ENCODE measurements around the gene ARPC2. TPM values are rescaled to one million over a fixed set of nuclear protein-coding genes. Genes with fewer than 3 reads are reported as not detected.

Gene ARPC2
- total and polyA plus RNA-seq, 10 of the 15 experiments (the other 5 are each of a cell fraction or from before 2014, with no cell fraction given) = 440 to 980 (median 709) TPM

DNA sequence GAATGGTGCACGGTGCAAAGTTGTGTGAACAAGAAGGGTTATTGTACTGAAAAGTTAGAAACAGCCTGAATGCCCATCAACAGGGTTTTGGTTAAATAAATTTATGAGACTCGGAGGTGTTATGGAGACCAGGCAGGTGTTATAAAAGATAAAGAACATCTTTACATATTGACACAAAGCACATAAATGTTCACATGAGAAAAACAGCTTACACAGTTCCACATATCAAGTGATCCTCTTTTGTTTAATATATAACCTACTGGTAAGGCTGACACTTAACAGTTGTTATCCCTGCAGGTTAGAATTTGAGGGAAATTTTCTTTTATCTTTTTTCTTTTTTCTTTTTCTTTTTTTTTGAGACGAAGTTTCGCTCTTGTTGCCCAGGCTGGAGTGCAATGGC lies 20.0 kb upstream of the ARPC2 start:
- TF ChIP-seq SREBF2 (IDR thresholded peaks at IDR 0.05; ENCODE audit: low read length) (no peak), ZNF217 (IDR thresholded peaks at IDR 0.05) (no peak), ESRRA (IDR thresholded peaks at IDR 0.05; ENCODE audit: low read length) (no peak), RUNX3 (IDR thresholded peaks at IDR 0.05; ENCODE audit: low read length) (no peak)
- no peak overlapping the region for H3K4me3 ChIP-seq
- H3K27me3 ChIP-seq (replicated peaks in 1 of 2; ENCODE audit: control insufficient read depth in 2 of 2, insufficient read depth in 2 of 2, low read length in 1 of 2) = no peaks in the 10 kb centered on the region; a peak in 1 of 4 replicates
- POLR2A ChIA-PET = no interaction called here
- no peaks in the 10 kb centered on the region for H3K36me3 ChIP-seq (ENCODE audit: control insufficient read depth in 2 of 2, insufficient read depth in 2 of 2, low read length in 1 of 2)
- H2AFZ ChIP-seq (ENCODE audit: control insufficient read depth, low read depth, low read length) = no peak overlapping the region
- RAD21 ChIA-PET (ENCODE audit: unreplicated experiment) = no interaction called here
- no TSS peak for BruUV-seq (replicated peaks)
- CTCF ChIA-PET = interaction anchor here (1.0 kb wide), 1 partner anchor 122 kb away, joined by 3 read pairs; no protein-coding TSS in a partner anchor
- H3K27ac ChIP-seq (ENCODE audit: control insufficient read depth, insufficient read depth) = no peak overlapping the region
- intact Hi-C loops (cut with micrococcal nuclease; ENCODE audit: unreplicated experiment) = no loop called here
- H3K9ac ChIP-seq (ENCODE audit: control insufficient read depth, insufficient read depth, low read length) = no peak overlapping the region
- H3K4me1 ChIP-seq (ENCODE audit: control insufficient read depth, insufficient read depth, low read length) = no peaks in the 10 kb centered on the region
- SMC1A ChIA-PET (ENCODE audit: uncharacterized antibody, unreplicated experiment) = no interaction called here
- 47% methylated on average over 4 of the region's 4 CpGs for WGBS (ENCODE audit: insufficient coverage, insufficient replicate concordance, low lambda C conversion rate, missing lambda C conversion rate)
- no peaks in the 10 kb centered on the region for H3K9me3 ChIP-seq (replicated peaks; ENCODE audit: control insufficient read depth, insufficient read depth, low read length)
- no peaks in the 10 kb centered on the region for H3K79me2 ChIP-seq (ENCODE audit: control insufficient read depth, insufficient read depth, low read length)
- ATAC-seq (no peak), DNase-seq (ENCODE audit: low read depth, low spot score) (no peak), FAIRE-seq (no peak)
- in situ Hi-C loops (cut with MboI) = no loop called here
- no peak overlapping the region for H3K4me2 ChIP-seq (ENCODE audit: control insufficient read depth, insufficient read depth)
- H4K20me1 ChIP-seq (ENCODE audit: control insufficient read depth, insufficient read depth) = no peaks in the 10 kb centered on the region

DNA sequence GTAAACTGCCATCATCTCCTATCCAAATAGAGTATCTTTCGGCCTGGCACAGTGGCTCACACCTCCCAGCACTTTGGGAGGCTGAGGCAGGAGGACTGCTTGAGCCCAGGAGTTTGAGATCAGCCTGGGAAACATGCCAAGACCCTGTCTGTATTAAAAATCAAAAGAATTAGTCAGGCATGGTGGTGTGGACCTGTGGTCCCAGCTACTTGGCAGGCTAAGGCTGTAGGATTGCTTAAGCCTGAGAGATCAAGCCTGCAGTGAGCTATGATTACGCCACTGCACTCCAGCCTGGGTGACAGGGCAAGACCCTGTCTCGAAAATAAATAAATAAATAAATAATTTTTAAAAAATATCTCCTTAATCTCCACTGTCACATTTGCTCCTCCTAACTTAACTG lies 14.7 kb upstream of the ARPC2 start:
- ATAC-seq (no peak), DNase-seq (ENCODE audit: low read depth, low spot score) (no peak), FAIRE-seq (no peak)
- Histone ChIP-seq H3K27me3 (replicated peaks in 1 of 2; ENCODE audit: control insufficient read depth in 2 of 2, insufficient read depth in 2 of 2, low read length in 1 of 2) (no peaks in the 10 kb centered on the region; a peak in 1 of 4 replicates), H3K4me2 (ENCODE audit: control insufficient read depth, insufficient read depth) (no peak overlapping the region), H3K4me3 (no peak overlapping the region), H3K9ac (ENCODE audit: control insufficient read depth, insufficient read depth, low read length) (no peak overlapping the region), H3K27ac (ENCODE audit: control insufficient read depth, insufficient read depth) (no peak overlapping the region), H2AFZ (ENCODE audit: control insufficient read depth, low read depth, low read length) (no peak overlapping the region), H4K20me1 (ENCODE audit: control insufficient read depth, insufficient read depth) (no peaks in the 10 kb centered on the region), H3K4me1 (ENCODE audit: control insufficient read depth, insufficient read depth, low read length) (no peaks in the 10 kb centered on the region), H3K36me3 (ENCODE audit: control insufficient read depth in 2 of 2, insufficient read depth in 2 of 2, low read length in 1 of 2) (no peaks in the 10 kb centered on the region), H3K9me3 (replicated peaks; ENCODE audit: control insufficient read depth, insufficient read depth, low read length) (no peaks in the 10 kb centered on the region), H3K79me2 (ENCODE audit: control insufficient read depth, insufficient read depth, low read length) (no peaks in the 10 kb centered on the region)
- ChIA-PET SMC1A (ENCODE audit: uncharacterized antibody, unreplicated experiment) (interaction anchor here (0.7 kb wide), 1 partner anchor 9 kb away, joined by 3 read pairs; no protein-coding TSS in a partner anchor), RAD21 (ENCODE audit: unreplicated experiment) (no interaction called here), POLR2A (no interaction called here), CTCF (interaction anchor here (1.3 kb wide), 1 partner anchor 55 kb away, joined by 4 read pairs; no protein-coding TSS in a partner anchor)
- BruUV-seq (replicated peaks) = no TSS peak
- in situ Hi-C loops (cut with MboI) = no loop called here
- TF ChIP-seq STAT1 (conservative IDR thresholded peaks at IDR 0.05) (no peak), TCF3 (IDR thresholded peaks at IDR 0.05; ENCODE audit: borderline replicate concordance, insufficient read depth, low read depth, low read length) (no peak), CREM (IDR thresholded peaks at IDR 0.05; ENCODE audit: low read depth) (no peak), TBL1XR1 (IDR thresholded peaks at IDR 0.05; ENCODE audit: low read depth, low read length) (no peak), CHD4 (IDR thresholded peaks at IDR 0.05) (no peak), RELB (IDR thresholded peaks at IDR 0.05; ENCODE audit: low read depth) (no peak), YBX1 (IDR thresholded peaks at IDR 0.05) (no peak)
- WGBS (ENCODE audit: insufficient coverage, insufficient replicate concordance, low lambda C conversion rate, missing lambda C conversion rate) = 13% methylated on average over 3 of the region's 3 CpGs
- intact Hi-C loops (cut with micrococcal nuclease; ENCODE audit: unreplicated experiment) = no loop called here

All from GM12878 (cell line).